ENCODE results near the gene PTGER1. TPM values are rescaled to one million over a fixed set of nuclear protein-coding genes. Genes with fewer than 3 reads are reported as not detected.

The PTGER1 gene
- total RNA-seq, 1 experiment from 2014 or later: 0.20 TPM

DNA sequence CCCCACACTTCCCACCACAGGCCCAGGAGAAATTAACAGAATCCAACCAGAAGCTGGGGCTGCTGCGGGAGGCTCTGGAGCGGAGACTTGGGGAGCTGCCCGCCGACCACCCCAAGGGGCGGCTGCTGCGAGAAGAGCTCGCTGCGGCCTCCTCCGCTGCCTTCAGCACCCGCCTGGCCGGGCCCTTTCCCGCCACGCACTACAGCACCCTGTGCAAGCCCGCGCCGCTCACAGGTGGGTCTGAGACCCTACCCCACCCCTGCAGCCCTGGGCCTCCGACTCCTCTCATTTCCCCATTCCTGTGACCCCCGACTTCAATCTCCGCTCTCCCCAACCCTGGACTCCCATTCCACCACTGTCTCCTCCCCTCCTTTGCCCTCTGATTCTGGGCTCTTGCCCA is 24.3 kb downstream of the PTGER1 start:
- peaks cover 2% of the 10 kb centered on the region for H3K36me3 ChIP-seq (ENCODE audit: control insufficient read depth, insufficient read depth, low read length)
- DNase-seq: no peak
- H3K4me3 Mint-ChIP-seq (ENCODE audit: unreplicated experiment): no peak overlapping the region
- intact Hi-C loops (cut with micrococcal nuclease; ENCODE audit: unreplicated experiment): no loop called here
- POLR2A ChIA-PET: no interaction called here
- no peaks in the 10 kb centered on the region for H3K9me3 Mint-ChIP-seq (ENCODE audit: unreplicated experiment)
- no TSS peak for BruUV-seq (replicated peaks)
- H3K27me3 Mint-ChIP-seq (ENCODE audit: insufficient read depth, unreplicated experiment): no peaks in the 10 kb centered on the region
- no peaks in the 10 kb centered on the region for H3K4me1 Mint-ChIP-seq (ENCODE audit: low read depth, unreplicated experiment)
- peaks cover 29% of the 10 kb centered on the region for H3K36me3 Mint-ChIP-seq (ENCODE audit: insufficient read depth, unreplicated experiment)
- no peaks in the 10 kb centered on the region for H3K9me3 ChIP-seq
- H3K4me3 ChIP-seq (ENCODE audit: low read depth, low read length): no peak overlapping the region
- no peaks in the 10 kb centered on the region for H3K4me1 ChIP-seq
- no peaks in the 10 kb centered on the region for H3K27me3 ChIP-seq (replicated peaks; ENCODE audit: control insufficient read depth, insufficient read depth, low read length)
- CTCF ChIA-PET: no interaction called here
- TF ChIP-seq, protein P1, sequence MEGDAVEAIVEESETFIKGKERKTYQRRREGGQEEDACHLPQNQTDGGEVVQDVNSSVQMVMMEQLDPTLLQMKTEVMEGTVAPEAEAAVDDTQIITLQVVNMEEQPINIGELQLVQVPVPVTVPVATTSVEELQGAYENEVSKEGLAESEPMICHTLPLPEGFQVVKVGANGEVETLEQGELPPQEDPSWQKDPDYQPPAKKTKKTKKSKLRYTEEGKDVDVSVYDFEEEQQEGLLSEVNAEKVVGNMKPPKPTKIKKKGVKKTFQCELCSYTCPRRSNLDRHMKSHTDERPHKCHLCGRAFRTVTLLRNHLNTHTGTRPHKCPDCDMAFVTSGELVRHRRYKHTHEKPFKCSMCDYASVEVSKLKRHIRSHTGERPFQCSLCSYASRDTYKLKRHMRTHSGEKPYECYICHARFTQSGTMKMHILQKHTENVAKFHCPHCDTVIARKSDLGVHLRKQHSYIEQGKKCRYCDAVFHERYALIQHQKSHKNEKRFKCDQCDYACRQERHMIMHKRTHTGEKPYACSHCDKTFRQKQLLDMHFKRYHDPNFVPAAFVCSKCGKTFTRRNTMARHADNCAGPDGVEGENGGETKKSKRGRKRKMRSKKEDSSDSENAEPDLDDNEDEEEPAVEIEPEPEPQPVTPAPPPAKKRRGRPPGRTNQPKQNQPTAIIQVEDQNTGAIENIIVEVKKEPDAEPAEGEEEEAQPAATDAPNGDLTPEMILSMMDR (IDR thresholded peaks at IDR 0.05; ENCODE audit: insufficient read depth in 1 of 2, low read depth in 1 of 2, low read length in 1 of 2, severe bottlenecking in 1 of 2, unreplicated experiment in 1 of 2): no peak
- H3K27ac Mint-ChIP-seq (ENCODE audit: unreplicated experiment): no peak overlapping the region

GRCh38 chr19:14450168-14450874 is 24.8 kb downstream of the PTGER1 start:
- DNase-seq: peak; percentile 71 to 81
- peaks cover 29% of the 10 kb centered on the region for H3K36me3 Mint-ChIP-seq (ENCODE audit: insufficient read depth, unreplicated experiment)
- H3K9me3 Mint-ChIP-seq (ENCODE audit: unreplicated experiment): no peaks in the 10 kb centered on the region
- BruUV-seq (replicated peaks): no TSS peak
- ChIA-PET CTCF (no interaction called here), POLR2A (no interaction called here)
- no peak overlapping the region for H3K4me3 ChIP-seq (ENCODE audit: low read depth, low read length)
- no peak overlapping the region for H3K27ac Mint-ChIP-seq (ENCODE audit: unreplicated experiment)
- H3K4me3 Mint-ChIP-seq (ENCODE audit: unreplicated experiment): no peak overlapping the region
- H3K27me3 Mint-ChIP-seq (ENCODE audit: insufficient read depth, unreplicated experiment): no peaks in the 10 kb centered on the region
- no peaks in the 10 kb centered on the region for H3K9me3 ChIP-seq
- TF ChIP-seq, protein P1 (IDR thresholded peaks at IDR 0.05; ENCODE audit: insufficient read depth in 1 of 2, low read depth in 1 of 2, low read length in 1 of 2, severe bottlenecking in 1 of 2, unreplicated experiment in 1 of 2): no peak
- peaks cover 2% of the 10 kb centered on the region for H3K36me3 ChIP-seq (ENCODE audit: control insufficient read depth, insufficient read depth, low read length)
- intact Hi-C loops (cut with micrococcal nuclease; ENCODE audit: unreplicated experiment): no loop called here
- no peaks in the 10 kb centered on the region for H3K4me1 ChIP-seq
- H3K27me3 ChIP-seq (replicated peaks; ENCODE audit: control insufficient read depth, insufficient read depth, low read length): no peaks in the 10 kb centered on the region
- H3K4me1 Mint-ChIP-seq (ENCODE audit: low read depth, unreplicated experiment): no peaks in the 10 kb centered on the region

DNA sequence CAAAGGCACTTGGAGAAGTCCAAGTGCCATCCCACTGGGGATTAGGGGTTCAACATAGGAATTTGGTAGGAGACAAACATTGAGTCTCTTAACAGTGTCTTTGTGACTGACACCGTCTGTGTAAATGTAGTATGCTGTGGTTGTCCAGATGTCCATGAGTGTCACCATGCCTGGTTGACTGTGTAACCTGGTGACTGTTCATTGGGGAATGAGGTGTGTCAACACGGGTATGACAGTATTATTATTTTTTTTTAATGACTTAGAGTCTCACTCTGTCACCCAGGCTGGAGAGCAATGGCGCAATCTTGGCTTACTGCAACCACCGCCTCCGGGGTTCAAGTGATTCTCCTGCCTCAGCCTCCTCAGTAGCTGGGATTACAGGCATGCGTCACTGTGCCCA is 25.8 kb downstream of the PTGER1 start:
- Histone ChIP-seq H3K4me3 (ENCODE audit: low read depth, low read length) (no peak overlapping the region), H3K4me1 (no peaks in the 10 kb centered on the region), H3K36me3 (ENCODE audit: control insufficient read depth, insufficient read depth, low read length) (peaks cover 3% of the 10 kb centered on the region), H3K27me3 (replicated peaks; ENCODE audit: control insufficient read depth, insufficient read depth, low read length) (no peaks in the 10 kb centered on the region), H3K9me3 (no peaks in the 10 kb centered on the region)
- Mint-ChIP-seq H3K4me1 (ENCODE audit: low read depth, unreplicated experiment) (no peaks in the 10 kb centered on the region), H3K27me3 (ENCODE audit: insufficient read depth, unreplicated experiment) (no peaks in the 10 kb centered on the region), H3K36me3 (ENCODE audit: insufficient read depth, unreplicated experiment) (peaks cover 34% of the 10 kb centered on the region), H3K27ac (ENCODE audit: unreplicated experiment) (no peak overlapping the region), H3K9me3 (ENCODE audit: unreplicated experiment) (no peaks in the 10 kb centered on the region), H3K4me3 (ENCODE audit: unreplicated experiment) (no peak overlapping the region)
- ChIA-PET CTCF (no interaction called here), POLR2A (no interaction called here)
- no TSS peak for BruUV-seq (replicated peaks)
- DNase-seq: no peak
- TF ChIP-seq, protein P1 (IDR thresholded peaks at IDR 0.05; ENCODE audit: insufficient read depth in 1 of 2, low read depth in 1 of 2, low read length in 1 of 2, severe bottlenecking in 1 of 2, unreplicated experiment in 1 of 2): no peak
- intact Hi-C loops (cut with micrococcal nuclease; ENCODE audit: unreplicated experiment): no loop called here

Data from Caco-2 (cell line).